HG02884 (cell line): ENCODE results near the gene C1orf226.
"Not testable (repeated sequence)": the region's sequence is repeated elsewhere in the genome, so short reads cannot be mapped to it uniquely, and the experiment has no call there.

Experiments
- ATAC-seq: cut with Tn5 transposase; IDR thresholded peaks from one replicate; pipeline ENCODE4 v1.9.1; 2021; ENCODE audit warnings: mild to moderate bottlenecking, moderate library complexity; ENCODE audit not compliant: unreplicated experiment

C1orf226 gene, protein sequence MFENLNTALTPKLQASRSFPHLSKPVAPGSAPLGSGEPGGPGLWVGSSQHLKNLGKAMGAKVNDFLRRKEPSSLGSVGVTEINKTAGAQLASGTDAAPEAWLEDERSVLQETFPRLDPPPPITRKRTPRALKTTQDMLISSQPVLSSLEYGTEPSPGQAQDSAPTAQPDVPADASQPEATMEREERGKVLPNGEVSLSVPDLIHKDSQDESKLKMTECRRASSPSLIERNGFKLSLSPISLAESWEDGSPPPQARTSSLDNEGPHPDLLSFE

DNA sequence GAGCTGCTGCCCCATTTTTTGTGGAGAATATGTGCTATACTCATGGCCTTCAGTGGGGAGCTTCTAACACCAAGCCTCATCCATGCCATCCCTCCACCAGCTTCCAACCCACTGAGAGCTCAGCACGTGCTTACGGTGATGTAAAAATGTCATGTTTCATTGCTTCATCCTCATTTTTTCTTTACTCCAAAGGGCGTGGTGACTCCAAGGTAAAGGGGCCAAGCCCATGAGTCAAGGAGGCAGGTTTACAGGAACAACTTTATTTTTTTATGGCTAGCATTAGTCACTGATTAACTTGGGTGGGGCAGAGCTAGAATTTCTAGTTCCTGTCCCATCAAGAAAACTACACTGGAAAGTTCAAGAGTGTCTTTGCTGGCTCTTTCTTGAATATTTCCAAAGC, at the start of gene C1orf226:
Gene C1orf226, plus strand, starts transcription at position 346 of the 400 bp plus-strand sequence. CDS start 174 bp downstream, outside the sequence.
- ATAC-seq = no peak

DNA sequence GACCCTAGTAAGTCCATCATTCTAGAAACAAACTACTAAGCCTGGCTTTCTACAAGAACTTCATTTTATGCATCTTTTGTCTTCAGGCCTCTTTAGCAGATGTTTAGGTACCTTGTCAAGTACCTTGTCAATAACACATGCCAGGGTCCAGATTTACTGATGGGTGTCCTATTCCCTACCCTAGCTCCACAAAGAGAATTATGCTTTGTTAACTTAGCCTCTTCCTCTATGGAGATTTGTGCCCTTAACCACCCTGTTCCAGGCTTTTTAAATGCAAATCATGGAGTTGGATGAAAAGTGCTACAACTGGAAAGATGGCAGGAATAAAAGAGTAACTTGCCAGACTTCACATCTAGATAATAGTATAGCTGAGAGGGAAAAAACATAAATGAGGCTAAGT, 47.5 kb upstream of the C1orf226 start:
- no peak for ATAC-seq

DNA sequence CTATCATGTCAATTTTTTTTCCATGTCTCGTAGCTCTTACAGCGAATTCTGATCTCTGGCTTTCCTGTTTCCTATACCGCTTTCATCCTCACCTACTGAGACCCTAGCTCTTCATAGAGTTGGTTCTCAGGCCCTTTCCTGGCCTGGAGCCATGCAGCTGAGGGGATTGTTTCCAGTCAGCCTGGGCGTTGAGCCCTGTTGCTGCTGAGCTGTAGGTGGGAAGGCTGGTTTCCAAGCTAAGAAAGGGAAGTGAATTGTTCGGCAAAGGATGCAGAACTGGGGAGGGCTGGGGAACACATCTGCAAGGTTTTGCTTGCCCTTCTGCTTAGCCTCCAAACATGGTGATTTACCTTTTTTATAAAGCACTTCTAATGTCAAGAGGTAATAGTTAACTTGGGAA, 46.4 kb upstream of the C1orf226 start:
- no peak for ATAC-seq

DNA sequence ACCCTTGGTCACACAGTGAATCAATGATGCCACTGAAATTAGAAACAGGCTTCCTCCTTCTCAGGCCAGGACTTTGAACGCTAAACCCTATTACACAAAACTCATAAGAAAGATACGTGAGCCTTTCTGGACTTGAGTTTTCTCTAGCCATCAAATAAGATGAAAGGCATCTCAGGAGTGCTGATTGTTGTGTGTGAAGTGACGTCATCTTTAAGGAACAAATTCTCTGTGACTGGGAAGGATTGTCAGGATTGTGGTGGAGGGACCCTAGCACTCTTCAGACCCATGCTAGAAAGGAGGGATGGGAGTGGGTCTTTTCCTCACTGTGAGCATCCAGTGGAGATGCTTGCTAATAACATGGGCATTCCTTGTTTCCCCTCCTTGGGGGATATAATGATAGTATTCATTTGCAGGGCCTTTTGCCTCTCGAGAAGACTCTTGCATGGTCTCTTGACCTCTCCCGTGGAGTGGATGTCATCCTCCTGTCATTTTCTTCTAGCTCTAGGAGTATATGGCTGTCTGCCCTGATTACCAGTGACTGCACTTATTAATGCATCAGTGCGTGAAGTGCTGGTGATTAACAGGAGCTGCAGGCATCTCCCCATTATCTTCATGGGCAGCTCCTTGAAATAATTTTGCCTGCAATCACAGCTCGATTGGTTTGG, 44.8 kb upstream of the C1orf226 start:
- ATAC-seq = no peak

DNA sequence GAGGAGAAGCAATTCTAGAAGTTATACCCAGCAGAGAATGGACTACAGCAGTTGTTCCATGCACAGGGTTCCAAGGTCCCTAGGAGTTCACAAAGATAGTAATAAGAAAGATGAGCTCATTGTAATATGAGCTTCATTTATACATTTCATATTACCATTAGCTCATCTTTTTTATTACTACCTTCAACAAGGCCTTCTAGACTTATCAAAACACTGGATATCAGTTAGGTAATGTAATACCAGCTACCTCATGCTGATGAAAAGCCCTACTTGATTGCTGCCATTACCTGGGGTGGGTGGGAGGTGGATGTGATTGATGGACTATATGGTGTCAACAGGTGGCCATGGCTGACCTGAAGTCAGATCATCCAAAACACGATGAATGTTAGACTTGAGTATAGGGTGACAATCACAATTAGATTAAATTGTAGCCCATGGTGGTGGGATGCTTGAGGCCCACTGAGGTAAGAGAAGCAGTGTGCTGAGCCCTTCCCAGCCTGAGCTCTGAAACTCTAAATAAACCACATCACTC, 39.0 kb upstream of the C1orf226 start:
- ATAC-seq = no peak

DNA sequence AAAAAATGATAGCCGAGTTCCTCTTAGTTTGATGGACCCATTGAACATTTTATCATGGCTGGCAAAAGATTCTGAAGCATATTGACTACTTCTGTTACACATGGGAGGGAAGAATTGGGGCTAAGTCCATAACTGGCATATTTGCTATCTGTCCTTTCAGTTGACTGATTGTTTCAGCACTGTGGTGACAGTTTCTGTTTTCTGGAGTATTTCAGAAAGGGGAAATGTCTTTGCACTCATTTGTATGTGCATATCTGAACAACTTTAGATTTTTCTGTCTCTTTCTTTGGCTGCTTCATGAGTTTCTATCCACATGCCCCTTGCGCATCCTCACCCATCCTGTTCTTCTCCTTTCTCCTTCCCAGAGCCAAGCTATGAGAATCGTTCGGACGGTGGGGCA, 38.1 kb upstream of the C1orf226 start:
- no peak for ATAC-seq

DNA sequence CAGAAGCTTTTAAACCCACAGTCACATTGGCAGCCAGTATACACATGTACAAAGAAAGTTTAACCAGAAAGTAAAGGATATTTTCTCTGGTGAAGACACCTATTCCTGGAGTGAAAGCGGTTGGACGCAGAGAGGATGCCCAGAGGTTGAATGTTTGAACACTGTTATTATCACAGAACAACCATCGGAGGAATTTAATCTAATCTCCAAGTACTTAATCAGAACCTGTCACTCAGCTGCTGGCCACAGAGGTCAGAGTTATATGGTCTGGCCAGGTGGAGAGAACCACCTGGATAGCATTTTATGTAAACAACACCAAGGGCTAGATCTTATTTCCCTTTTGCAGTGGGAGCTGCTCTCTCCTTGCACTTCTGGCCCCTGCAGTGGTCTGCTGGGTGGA, 34.2 kb upstream of the C1orf226 start:
- no peak for ATAC-seq

DNA sequence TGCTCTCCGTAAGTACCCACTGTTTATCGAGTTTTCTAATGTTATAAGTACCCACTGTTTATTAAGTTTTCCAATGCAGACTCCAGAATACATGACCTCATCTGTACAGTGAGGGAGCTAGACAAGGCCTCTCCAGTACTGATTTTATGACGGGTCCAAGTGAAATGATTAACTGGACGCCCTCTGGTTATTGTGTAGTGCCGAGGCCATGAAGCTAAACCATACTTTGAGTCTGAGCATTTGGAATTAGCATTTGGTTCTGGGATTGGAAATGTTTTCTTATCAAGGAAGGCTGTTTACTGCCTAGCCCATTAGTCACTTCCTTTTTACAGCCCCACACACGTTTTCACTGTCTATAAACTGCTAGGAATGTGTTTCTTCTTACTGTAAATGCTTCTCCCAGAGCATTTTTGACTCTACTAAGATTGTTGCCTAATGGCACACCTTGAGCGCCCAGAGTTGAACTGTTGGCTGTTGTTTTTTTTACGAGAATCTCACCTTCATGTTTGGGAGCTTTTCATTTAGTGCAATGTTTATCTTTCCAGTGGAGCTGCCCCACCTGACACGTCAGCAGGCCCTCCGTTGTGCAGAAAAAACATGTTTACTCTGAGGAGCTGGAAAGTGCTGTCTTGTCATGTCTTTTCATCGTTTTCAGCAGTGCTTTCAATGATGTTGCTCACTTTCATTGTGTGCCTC, 31.7 kb upstream of the C1orf226 start:
- no peak for ATAC-seq

DNA sequence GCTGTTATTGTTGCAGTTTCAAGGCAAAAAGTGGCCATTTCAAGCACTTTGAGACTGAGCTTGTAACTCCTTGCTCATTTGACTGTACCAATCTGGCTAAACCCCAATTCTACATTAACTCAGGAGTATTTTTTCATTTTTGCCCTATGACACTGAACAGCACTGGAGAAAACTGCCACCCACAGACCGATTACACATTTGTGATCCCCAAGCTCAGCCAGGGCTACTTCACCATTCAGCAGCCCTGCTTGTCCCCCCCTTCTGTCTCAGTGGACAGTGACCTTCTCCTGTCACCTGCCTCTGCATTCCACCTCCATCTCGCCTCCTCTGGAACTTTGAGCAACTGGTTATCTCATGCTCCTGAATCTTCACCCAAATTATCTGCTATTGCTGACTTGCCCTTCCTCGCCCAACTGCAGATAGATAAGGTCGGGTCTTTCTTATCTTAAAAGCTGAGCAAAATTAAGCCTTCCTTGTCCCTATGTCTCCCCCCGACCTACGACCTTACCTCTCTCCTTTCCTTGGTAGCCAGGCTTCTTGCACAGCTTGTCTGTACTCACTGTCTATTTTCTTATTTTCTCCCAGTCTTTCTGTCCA, 30.2 kb upstream of the C1orf226 start:
- no peak for ATAC-seq

DNA sequence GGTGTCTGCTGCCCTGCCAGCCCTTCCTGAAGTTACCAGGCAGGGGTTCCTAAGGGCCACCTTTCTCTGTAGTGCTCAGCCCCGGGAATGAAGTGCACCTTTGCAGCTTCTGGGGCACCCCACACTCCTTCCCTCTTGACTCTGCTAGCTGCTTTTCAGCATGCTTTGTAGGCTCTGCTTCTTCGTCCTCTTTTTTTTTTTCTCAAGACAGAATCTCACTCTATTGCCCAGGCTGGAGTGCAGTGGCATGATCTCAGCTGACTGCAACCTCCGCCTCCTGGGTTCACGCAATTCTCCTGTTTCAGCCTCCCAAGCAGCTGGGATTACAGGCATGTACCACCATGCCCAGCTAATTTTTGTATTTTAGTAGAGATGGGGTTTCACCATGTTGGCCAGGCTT, 29.7 kb upstream of the C1orf226 start:
- not testable (repeated sequence) for ATAC-seq

DNA sequence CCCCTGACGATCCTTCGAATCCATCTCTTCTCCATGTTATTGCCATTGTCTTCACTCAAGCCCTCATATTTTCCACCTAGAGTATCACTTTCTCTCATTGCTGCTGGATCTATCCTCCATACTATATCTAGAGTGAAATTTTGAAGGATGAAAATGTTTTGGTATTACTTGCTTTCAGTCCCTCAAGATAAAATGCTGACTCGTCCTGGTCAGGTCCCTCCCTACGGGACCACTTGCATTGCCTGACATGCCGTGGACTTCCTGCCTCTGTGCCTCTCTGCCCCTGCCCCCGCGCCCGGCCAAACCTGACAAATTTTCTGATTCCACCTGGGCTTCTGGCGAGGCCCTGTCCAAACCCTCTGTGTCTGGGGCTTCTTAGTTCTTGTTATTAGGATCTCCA, 28.4 kb upstream of the C1orf226 start:
- ATAC-seq = no peak

DNA sequence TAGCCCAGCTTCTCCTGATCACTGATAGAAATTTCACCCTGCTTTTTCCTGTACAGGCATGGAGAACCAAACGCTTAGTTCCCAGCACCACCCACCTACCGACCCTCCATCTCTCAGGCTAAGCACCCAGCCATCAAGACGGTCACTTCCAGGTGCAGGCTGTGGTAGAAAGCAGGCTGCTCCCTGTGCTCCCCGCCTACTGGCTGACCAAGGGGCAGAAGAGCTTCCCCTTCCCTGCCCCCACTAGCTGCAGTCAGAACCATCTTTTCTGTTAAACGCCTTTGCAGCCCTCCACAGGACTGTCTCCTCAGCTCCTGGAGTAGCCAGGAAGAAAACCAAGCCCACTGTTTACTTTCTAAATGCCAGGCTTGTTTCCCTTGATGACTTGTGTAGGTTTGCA, 27.8 kb upstream of the C1orf226 start:
- ATAC-seq = no peak

DNA sequence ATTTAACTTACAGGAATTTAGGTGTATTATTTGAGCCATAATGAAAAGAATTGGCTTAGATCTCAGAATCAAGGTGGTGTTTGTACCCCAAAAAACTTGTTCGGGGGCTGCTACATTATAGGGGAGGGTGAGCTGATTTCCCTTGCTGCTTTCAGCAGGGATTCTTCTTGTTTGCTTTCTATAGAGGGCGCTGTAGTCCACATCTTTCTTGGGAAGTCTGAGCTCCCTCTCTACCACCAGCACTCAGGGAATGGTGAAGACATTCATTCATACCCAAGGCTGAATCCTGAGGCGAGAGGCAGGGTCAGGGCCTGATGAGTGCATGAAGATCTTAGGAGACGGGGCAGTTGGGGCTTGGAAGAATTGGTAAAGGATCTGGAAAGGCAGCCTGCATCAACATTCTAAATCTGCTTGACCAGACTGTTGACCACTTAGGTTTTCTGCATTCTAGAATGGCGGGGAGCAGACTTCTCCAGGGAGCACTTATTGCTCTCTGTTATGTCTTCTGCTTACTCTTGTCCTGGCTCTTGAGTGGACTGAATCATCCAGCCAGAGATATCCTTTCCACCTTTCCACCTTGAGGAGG, 23.8 kb upstream of the C1orf226 start:
- ATAC-seq = no peak

DNA sequence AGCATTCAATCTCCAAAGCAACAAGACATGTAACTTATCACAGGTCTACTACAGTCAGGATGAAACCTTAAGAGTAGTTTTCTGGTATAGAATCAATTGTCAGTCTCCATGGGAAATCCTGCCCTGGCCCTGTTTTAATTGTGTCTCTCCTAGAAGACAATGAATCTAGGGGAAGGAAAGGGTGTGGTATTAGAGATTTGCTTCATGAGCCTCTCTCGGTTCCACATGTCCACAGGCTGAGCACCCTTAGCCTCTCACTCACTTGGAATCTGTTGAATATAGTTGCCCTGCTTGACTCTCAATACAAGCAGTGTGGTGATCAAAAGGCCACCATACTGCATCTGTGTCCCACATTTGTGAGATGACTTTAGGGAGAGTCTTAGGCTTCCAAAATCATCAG, 22.6 kb upstream of the C1orf226 start:
- no peak for ATAC-seq

DNA sequence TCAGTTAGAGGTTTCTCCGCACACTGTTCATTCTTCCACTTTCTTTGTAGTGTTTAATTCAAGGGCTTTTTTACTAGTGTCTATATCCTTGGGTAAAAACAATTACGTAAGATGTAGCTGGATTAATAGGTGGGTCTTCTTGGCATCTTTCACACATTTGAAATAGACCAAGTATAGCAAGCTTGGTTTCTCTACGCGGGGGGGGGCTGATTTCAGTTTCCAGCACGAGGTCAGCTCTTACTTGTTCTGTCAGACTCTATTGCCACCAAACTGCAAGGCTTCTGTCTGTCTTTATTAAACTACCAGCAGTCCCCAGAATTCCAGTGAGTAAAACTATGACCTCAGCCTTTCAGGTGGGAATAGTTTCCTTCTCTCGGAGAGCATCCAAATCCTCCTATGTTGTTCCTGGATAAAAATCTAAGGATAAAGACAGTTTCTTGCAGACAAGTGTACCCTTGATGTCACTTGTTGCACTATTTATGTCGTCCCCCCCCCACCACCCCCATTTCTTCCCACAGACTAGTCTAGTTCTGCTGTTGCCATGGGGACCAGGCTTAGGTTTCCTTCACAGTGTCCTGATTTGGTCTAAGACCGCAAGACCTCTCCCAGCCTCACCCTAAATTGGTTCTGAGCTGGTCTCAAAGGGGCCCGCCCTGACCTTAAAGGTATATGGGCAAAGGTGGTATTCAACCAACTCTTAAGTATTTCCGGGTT, 21.8 kb upstream of the C1orf226 start:
- no peak for ATAC-seq

DNA sequence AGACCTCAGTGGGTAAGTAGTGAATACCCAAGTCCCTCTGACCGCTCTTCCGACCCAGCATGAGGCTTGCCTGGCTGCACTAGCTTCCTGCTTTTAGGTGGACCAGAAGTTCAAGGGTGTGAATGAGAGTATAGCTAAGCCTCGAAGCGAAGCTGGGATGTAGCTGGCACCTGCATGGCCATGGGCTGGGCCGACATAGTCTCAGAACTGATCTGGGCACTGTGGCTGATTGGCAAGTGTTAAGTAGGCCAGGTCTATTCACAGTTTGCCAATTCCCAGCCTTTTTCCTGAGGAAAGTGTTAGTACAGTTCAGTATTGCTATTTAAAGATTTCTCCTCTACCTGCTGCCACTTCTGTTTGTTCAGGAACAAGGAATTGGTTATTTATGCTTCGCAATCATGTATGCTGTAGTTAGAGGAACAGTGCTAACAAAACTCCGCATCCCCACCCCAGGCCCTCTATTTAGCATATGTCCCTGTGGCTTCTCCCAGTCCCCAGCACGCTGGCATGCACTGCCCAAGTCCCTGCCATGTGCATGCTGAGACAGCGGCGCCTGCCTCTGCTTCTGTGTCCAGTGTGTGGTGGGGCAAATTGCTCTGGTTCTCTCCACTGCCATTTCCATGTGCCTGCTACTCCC, 21.2 kb upstream of the C1orf226 start:
- no peak for ATAC-seq

DNA sequence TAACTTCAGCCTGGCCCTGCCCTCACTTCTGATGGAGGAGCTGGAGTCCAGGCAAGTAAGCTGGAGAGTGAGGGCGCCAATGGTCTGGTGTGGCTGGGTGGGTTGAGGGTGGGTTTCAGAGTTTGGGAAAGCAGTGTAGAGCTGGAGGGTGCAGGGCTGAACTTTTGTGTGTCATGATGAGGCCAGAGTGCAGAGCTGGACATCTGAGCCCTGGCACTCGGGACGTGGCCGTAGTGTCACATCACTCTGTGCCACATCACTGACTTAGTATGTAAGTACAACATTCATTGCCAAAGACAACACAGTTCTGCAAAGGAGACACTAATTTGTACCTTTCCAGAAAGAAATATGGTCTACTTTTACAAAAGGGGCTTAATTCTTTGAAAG, 20.7 kb upstream of the C1orf226 start:
- ATAC-seq = no peak

DNA sequence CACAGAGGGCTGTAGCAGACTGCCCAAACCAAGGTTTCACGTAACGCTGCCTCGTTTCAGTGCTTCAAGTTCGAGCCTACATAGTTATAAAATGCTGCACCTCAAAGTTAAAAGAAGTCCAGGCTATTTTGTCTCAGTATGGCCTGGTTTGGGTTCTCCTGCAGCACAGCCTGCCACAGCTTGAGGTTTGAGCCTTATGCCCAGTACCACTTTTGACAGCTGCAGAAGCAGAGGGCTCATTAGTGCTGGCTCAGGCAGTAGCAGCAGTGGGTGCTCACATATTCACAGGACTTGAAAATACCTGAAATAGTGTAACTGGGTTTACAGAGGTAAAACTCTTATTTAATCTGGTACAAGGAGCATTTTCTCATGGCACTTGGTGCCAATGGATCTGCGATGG, 20.2 kb upstream of the C1orf226 start:
- ATAC-seq = peak; percentile 32

DNA sequence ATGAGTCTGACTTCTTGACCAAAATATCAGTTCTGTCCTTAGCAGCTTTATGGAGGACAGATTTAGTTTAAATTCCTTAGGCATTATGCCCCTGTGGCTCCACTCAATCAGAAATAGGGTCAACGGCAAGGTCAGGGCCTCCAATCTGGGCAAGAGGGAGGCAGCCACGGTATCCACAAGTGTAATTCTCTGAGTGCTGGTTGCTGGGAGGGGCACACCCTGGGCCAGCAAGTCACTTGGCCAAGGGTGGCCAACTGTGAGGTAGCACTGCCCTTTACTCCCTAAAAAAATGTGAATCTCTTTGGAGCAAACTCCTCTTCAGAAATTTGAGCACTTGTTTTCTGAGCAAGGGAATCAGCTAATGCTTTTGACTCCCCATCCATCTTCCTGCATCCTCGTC, 17.7 kb upstream of the C1orf226 start:
- ATAC-seq = no peak

DNA sequence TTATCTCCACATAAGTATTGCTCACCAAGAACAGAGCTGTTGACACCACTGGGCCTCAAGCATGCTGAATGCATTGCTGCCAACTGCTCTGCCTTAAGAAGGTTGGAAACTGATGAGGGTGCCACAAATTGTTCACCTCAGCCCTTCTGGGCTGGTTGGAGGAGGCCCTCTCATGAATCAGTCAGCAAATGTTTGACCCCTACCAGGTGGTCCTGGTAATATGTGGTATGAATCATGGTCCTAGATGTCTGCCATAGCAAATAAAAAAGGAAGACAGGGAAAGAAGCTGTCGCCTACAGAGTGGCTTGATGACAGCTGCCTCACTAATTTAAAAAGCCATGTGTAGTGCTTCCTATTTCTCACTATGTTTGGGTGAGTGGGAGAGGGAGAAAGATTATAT, 17.0 kb upstream of the C1orf226 start:
- ATAC-seq = no peak
